Measurements from ENCODE around the gene ACAD8. TPM values are rescaled to one million over a fixed set of nuclear protein-coding genes. Genes with fewer than 3 reads are reported as not detected.

ACAD8 gene
- total RNA-seq, 4 donors from 2014 or later, result 18.3 to 25.0 (median 21.1) TPM

DNA sequence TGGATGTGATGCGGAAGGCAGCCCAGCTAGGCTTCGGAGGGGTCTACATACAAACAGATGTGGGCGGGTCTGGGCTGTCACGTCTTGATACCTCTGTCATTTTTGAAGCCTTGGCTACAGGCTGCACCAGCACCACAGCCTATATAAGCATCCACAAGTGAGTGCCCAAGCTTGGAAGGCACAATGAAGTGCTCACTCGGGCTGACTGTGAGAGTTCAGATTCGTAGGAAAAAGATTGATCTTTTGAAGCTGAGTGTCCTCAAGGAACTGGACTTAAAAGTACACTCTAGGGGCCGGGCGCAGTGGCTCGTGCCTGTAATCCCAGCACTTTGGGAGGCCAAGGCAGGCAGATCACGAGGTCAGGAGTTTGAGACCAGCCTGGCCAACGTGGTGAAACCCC is 3.7 kb downstream of the ACAD8 start:
- Histone ChIP-seq H3K27ac (replicated peaks in 1 of 4) (no peak overlapping the region), H3K27me3 (no peaks in the 10 kb centered on the region), H3K4me3 (no peak overlapping the region), H3K4me1 (peaks cover 11 to 34% (median 20%) of the 10 kb centered on the region in 4 donors), H3K9me3 (no peaks in the 10 kb centered on the region), H3K36me3 (peaks cover 23 to 59% (median 53%) of the 10 kb centered on the region in 4 donors)
- TF ChIP-seq POLR2AphosphoS5 (IDR thresholded peaks at IDR 0.05), result no peak
- TF ChIP-seq EP300 (IDR thresholded peaks at IDR 0.05), result no peak
- TF ChIP-seq, protein P1, sequence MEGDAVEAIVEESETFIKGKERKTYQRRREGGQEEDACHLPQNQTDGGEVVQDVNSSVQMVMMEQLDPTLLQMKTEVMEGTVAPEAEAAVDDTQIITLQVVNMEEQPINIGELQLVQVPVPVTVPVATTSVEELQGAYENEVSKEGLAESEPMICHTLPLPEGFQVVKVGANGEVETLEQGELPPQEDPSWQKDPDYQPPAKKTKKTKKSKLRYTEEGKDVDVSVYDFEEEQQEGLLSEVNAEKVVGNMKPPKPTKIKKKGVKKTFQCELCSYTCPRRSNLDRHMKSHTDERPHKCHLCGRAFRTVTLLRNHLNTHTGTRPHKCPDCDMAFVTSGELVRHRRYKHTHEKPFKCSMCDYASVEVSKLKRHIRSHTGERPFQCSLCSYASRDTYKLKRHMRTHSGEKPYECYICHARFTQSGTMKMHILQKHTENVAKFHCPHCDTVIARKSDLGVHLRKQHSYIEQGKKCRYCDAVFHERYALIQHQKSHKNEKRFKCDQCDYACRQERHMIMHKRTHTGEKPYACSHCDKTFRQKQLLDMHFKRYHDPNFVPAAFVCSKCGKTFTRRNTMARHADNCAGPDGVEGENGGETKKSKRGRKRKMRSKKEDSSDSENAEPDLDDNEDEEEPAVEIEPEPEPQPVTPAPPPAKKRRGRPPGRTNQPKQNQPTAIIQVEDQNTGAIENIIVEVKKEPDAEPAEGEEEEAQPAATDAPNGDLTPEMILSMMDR (IDR thresholded peaks at IDR 0.05), result no peak
- TF ChIP-seq POLR2A (IDR thresholded peaks at IDR 0.05; ENCODE audit: low read depth), result no peak
- intact Hi-C loops (cut with DNase I), result no loop called here
- DNase-seq (ENCODE audit: extremely low spot score), result no peak
- WGBS, result 93% methylated on average over 11 of the region's 11 CpGs

DNA sequence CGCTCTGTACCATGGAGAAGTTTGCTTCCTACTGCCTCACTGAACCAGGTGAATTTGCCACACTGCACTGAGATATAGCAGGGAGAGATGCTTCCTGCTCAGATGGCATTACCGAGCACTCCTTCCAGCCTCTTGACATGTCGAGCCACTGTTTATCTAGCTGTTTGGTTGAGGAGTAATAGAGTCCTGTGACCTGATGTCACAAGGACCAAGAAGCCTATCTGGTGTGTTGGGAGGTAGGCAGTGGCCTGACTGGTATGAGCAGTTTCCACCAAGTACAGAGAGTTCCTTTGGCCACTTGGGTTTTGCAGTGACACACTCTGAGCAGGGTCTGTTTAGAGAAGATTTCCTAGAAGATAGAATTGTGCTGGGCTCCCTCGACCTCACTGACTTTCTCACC is 5.2 kb downstream of the ACAD8 start:
- H3K27ac ChIP-seq (replicated peaks in 1 of 4), result no peak overlapping the region
- no peak for DNase-seq (ENCODE audit: extremely low spot score)
- 88% methylated on average over 4 of the region's 4 CpGs for WGBS
- no peaks in the 10 kb centered on the region for H3K9me3 ChIP-seq
- no peaks in the 10 kb centered on the region for H3K27me3 ChIP-seq
- peaks cover 11 to 27% (median 14%) of the 10 kb centered on the region in 4 donors for H3K4me1 ChIP-seq
- TF ChIP-seq POLR2A (IDR thresholded peaks at IDR 0.05; ENCODE audit: low read depth), result no peak
- TF ChIP-seq EP300 (IDR thresholded peaks at IDR 0.05), result no peak
- TF ChIP-seq, protein P1 (IDR thresholded peaks at IDR 0.05), result no peak
- TF ChIP-seq POLR2AphosphoS5 (IDR thresholded peaks at IDR 0.05), result no peak
- H3K4me3 ChIP-seq, result no peak overlapping the region
- peaks cover 34 to 74% (median 68%) of the 10 kb centered on the region in 4 donors for H3K36me3 ChIP-seq
- intact Hi-C loops (cut with DNase I), result no loop called here

DNA sequence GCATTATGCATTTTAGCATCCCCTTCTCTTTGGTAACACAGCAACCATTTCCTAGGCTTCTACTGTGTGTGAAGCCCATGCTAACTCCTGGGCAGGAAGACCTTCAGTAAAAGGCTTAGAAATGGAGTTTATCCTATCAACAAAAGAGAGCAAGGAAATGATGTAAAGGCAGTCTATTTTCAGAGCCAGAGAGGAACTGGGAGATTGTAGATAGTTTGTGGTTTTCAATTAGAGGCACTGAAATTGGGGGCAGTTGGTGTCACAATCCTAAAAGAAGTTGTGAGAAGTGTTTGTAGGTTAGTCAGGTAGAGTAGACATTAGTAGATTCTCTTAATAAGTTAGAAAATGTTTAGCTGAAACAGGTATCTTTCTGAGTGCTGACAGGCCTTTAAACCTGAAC is 7.1 kb downstream of the ACAD8 start:
- no peak overlapping the region for H3K27ac ChIP-seq (replicated peaks in 1 of 4)
- no peaks in the 10 kb centered on the region for H3K9me3 ChIP-seq
- peaks cover 0 to 9% (median 0%) of the 10 kb centered on the region in 4 donors for H3K4me1 ChIP-seq
- no peak overlapping the region for H3K4me3 ChIP-seq
- intact Hi-C loops (cut with DNase I), result no loop called here
- DNase-seq (ENCODE audit: extremely low spot score), result no peak
- H3K27me3 ChIP-seq, result no peaks in the 10 kb centered on the region
- TF ChIP-seq POLR2AphosphoS5 (IDR thresholded peaks at IDR 0.05) (no peak), POLR2A (IDR thresholded peaks at IDR 0.05; ENCODE audit: low read depth) (no peak), EP300 (IDR thresholded peaks at IDR 0.05) (no peak)
- TF ChIP-seq, protein P1 (IDR thresholded peaks at IDR 0.05), result no peak
- H3K36me3 ChIP-seq, result peaks cover 35 to 93% (median 80%) of the 10 kb centered on the region in 4 donors

DNA sequence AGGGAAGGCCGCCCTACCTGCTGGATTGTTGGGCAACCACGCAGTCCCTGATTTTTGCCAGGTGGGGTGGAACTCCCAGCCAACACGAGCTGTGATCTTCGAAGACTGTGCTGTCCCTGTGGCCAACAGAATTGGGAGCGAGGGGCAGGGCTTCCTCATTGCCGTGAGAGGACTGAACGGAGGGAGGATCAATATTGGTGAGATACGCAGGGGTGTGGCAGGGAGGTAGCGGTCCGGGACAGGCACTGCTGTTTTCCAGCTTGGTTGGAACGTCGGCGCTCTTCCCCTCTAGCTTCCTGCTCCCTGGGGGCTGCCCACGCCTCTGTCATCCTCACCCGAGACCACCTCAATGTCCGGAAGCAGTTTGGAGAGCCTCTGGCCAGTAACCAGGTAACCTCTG is 7.6 kb downstream of the ACAD8 start:
- H3K27ac ChIP-seq (replicated peaks in 1 of 4), result no peak overlapping the region
- TF ChIP-seq POLR2AphosphoS5 (IDR thresholded peaks at IDR 0.05), result no peak
- TF ChIP-seq, protein P1 (IDR thresholded peaks at IDR 0.05), result no peak
- TF ChIP-seq POLR2A (IDR thresholded peaks at IDR 0.05; ENCODE audit: low read depth), result no peak
- no peak for TF ChIP-seq EP300 (IDR thresholded peaks at IDR 0.05)
- H3K4me1 ChIP-seq, result peaks cover 0 to 4% (median 0%) of the 10 kb centered on the region in 4 donors
- no peak for DNase-seq (ENCODE audit: extremely low spot score)
- no peak overlapping the region for H3K4me3 ChIP-seq
- peaks cover 35 to 93% (median 80%) of the 10 kb centered on the region in 4 donors for H3K36me3 ChIP-seq
- no peaks in the 10 kb centered on the region for H3K9me3 ChIP-seq
- 93% methylated on average over 16 of the region's 16 CpGs for WGBS
- H3K27me3 ChIP-seq, result no peaks in the 10 kb centered on the region
- intact Hi-C loops (cut with DNase I), result no loop called here
